ENCODE data around the gene CIRBP.

- no peak for TF ChIP-seq CTCF (IDR thresholded peaks at IDR 0.05; ENCODE audit: poor library complexity)
- no peak for TF ChIP-seq EZH2phosphoT487 (IDR thresholded peaks at IDR 0.05; ENCODE audit: low read depth, severe bottlenecking, unreplicated experiment)
These were observed 39.8 kb upstream of the CIRBP start for GRCh38 chr19:1229056-1229923.
